ENCODE results near the gene KIF19. TPM values are rescaled to one million over a fixed set of nuclear protein-coding genes. Genes with fewer than 3 reads are reported as not detected.
"Not testable (repeated sequence)": the region's sequence is repeated elsewhere in the genome, so short reads cannot be mapped to it uniquely, and the experiment has no call there.

KIF19 gene
- polyA plus RNA-seq, 1 experiment = not detected

GRCh38 chr17:74281799-74282198 lies 44.2 kb upstream of the KIF19 start:
- POLR2A ChIA-PET = no interaction called here
- no peak overlapping the region for H3K4me3 ChIP-seq (ENCODE audit: low read depth, low read length)
- DNase-seq (ENCODE audit: low read depth, low spot score) = no peak
- H3K9me3 ChIP-seq (ENCODE audit: control insufficient read depth, insufficient read depth, low read length) = peaks cover 5% of the 10 kb centered on the region; the same call in 1 of the 2 replicates
- H3K27ac ChIP-seq (ENCODE audit: low read depth, low read length) = no peak overlapping the region
- CTCF ChIA-PET = no interaction called here
- peaks cover 3% of the 10 kb centered on the region for H3K27me3 ChIP-seq (ENCODE audit: control insufficient read depth, insufficient read depth, low read length)
- no peak for TF ChIP-seq CTCF (IDR thresholded peaks at IDR 0.05; ENCODE audit: low read depth, low read length)

GRCh38 chr17:74282274-74282586 lies 43.8 kb upstream of the KIF19 start:
- H3K9me3 ChIP-seq (ENCODE audit: control insufficient read depth, insufficient read depth, low read length); DNase-seq (ENCODE audit: low read depth, low spot score); CTCF ChIA-PET; H3K27ac ChIP-seq (ENCODE audit: low read depth, low read length); H3K4me3 ChIP-seq (ENCODE audit: low read depth, low read length); POLR2A ChIA-PET; H3K27me3 ChIP-seq (ENCODE audit: control insufficient read depth, insufficient read depth, low read length): not testable (repeated sequence)

DNA sequence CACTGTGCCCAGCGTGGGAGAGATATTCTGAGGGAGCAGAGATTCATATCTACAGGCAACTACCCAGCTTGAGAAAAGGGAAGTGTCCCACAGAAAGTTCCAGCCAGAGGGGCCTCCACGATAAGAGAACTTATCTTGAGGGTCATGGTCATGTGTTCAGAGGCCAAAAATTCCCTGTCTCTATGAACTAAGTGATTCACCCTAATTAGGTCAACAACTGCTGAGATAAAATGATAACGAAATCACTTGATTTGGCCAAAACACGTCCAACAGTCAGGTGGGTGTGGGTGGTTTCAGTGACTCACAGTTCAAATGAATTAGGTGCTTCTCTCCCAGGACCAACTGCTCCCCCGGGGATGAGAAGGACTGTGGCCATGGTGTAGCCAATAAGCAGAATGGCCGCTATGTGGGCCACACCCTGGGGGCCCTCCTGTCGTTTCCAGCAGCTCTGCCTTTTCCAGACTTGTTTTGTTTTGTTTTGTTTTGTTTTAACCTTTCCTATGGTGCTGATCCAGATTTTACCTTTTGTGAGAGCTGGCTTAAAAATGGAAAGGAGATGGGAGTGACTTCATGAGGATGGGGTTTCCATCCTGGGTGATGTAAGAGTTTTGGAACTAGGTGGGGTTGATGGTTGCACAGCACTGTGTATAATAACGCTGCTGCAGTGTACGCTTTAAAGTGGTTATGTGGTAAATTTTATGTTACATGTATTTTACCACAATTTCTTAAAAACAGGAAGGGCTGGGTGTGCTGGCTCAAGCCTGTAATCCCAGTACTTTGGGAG lies 43.2 kb upstream of the KIF19 start:
- POLR2A ChIA-PET = no interaction called here
- CTCF ChIA-PET = no interaction called here
- DNase-seq (ENCODE audit: low read depth, low spot score) = no peak
- Histone ChIP-seq H3K4me3 (ENCODE audit: low read depth, low read length) (no peak overlapping the region), H3K27ac (ENCODE audit: low read depth, low read length) (no peak overlapping the region), H3K27me3 (ENCODE audit: control insufficient read depth, insufficient read depth, low read length) (no peaks in the 10 kb centered on the region), H3K9me3 (ENCODE audit: control insufficient read depth, insufficient read depth, low read length) (peaks cover 5% of the 10 kb centered on the region; the same call in 1 of the 2 replicates)
- TF ChIP-seq CTCF (IDR thresholded peaks at IDR 0.05; ENCODE audit: low read depth, low read length) = no peak

DNA sequence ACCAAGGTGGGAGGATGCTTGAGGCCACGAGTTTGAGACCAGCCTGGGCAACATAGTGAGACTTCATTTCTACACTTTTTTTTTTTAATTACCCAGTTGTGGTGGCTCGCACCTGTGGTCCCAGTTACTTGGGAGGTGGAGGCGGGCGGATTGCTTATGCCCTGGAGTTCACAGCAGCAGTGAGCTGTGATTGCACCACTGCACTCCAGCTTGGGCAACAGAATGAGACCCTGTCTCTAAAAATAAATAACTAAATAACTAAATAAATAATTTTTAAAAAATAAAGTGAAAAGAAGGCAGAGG lies 42.7 kb upstream of the KIF19 start:
- Histone ChIP-seq H3K27ac (ENCODE audit: low read depth, low read length) (no peak overlapping the region), H3K4me3 (ENCODE audit: low read depth, low read length) (no peak overlapping the region), H3K27me3 (ENCODE audit: control insufficient read depth, insufficient read depth, low read length) (no peaks in the 10 kb centered on the region), H3K9me3 (ENCODE audit: control insufficient read depth, insufficient read depth, low read length) (peaks cover 5% of the 10 kb centered on the region; the same call in 1 of the 2 replicates)
- no peak for DNase-seq (ENCODE audit: low read depth, low spot score)
- POLR2A ChIA-PET = no interaction called here
- CTCF ChIA-PET = no interaction called here
- no peak for TF ChIP-seq CTCF (IDR thresholded peaks at IDR 0.05; ENCODE audit: low read depth, low read length)

DNA sequence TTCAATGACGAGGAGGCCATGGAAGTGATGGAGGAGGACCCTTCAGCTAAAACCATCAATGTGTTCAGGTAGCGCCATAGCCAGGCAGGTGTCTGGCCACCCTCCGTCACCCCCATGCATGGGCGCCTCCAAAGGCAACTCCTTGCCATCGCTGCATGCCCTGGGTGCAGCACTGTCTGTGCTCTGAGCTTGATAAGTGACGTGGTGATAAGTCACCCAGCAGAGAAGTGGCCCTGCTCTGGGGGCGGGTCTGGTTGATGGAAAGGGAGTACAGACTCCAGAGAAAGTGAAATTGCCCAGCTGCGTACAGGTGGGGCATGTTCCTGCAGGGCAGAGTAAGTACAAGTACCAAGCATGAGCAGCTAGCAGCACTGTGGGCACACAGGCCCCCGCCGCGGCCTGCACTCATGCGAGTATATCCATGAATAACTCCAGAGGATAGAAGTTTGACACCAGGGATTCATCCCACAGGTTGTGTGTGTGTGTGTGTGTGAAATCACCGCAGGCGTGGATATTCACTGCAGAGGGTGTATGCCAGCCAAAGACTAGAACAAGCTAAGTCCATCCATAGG lies 38.9 kb upstream of the KIF19 start:
- Histone ChIP-seq H3K4me3 (ENCODE audit: low read depth, low read length) (no peak overlapping the region), H3K9me3 (ENCODE audit: control insufficient read depth, insufficient read depth, low read length) (no peaks in the 10 kb centered on the region), H3K27ac (ENCODE audit: low read depth, low read length) (no peak overlapping the region), H3K27me3 (ENCODE audit: control insufficient read depth, insufficient read depth, low read length) (no peaks in the 10 kb centered on the region)
- POLR2A ChIA-PET = no interaction called here
- no peak for TF ChIP-seq CTCF (IDR thresholded peaks at IDR 0.05; ENCODE audit: low read depth, low read length)
- DNase-seq (ENCODE audit: low read depth, low spot score) = no peak
- CTCF ChIA-PET = interaction anchor here (0.8 kb wide), 1 partner anchor 81 kb away, joined by 3 read pairs; the partner anchor contains the start of gene GPR142

Data from AG04450 (cell line).